ENCODE measurements around the gene NUSAP1.

DNA sequence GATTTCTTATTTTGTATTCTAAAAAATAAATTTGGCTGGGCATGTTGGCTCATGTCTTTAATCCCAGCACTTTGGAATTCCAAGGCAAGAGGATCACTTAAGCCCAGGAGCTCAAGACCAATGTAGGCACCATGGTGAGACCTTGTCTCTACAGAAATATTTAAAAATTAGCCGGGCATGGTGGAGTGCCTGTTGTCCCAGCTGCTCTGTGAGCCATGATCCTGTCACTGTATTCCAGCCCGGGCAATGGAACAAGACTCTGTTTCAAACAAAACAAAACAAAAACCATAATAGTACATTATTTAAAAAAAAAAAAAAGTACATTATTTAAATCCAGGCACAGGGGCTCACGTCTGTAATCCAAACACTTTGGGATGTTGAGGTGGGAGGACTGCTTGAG is 78.8 kb downstream of the NUSAP1 start:
- TF ChIP-seq EZH2 (IDR thresholded peaks at IDR 0.05; ENCODE audit: insufficient read depth, poor library complexity, severe bottlenecking) (no peak), EZH2phosphoT487 (IDR thresholded peaks at IDR 0.05; ENCODE audit: insufficient read depth, low read depth) (no peak)

All from GM23248 (cell line).